Esophagus squamous epithelium (tissue), 5 donors: ENCODE measurements around the gene GABRB2. TPM values are rescaled to one million over a fixed set of nuclear protein-coding genes. Genes with fewer than 3 reads are reported as not detected.

Experiments
- DNase-seq: peaks from one replicate; lab custom pipeline; 2025; lab: John Stamatoyannopoulos, UW
- H3K27ac ChIP-seq, 4 donors: fragments of 200-600 bp; sonication (generic); one replicate each; pipeline ENCODE4 v1.5.1; 2016 to 2019; ENCODE audit warnings: mild to moderate bottlenecking in 1 of 4
- H3K27me3 ChIP-seq, 4 donors: fragments of 200-600 bp; sonication (generic); 1 replicate in 3 of 4; 2 replicates in 1 of 4; pipeline versions ENCODE4 v1.5.1 to v1.6.0; 2017 to 2021; ENCODE audit warnings: antibody characterized with exemption in 1 of 4
- H3K36me3 ChIP-seq, 3 donors: fragments of 200-600 bp; sonication (generic); one replicate each; pipeline ENCODE4 v1.5.1; 2016 to 2019
- H3K4me1 ChIP-seq, 3 donors: fragments of 200-600 bp; sonication (generic); one replicate each; pipeline ENCODE4 v1.5.1; 2017 to 2019
- H3K4me3 ChIP-seq, 4 donors: fragments of 200-600 bp; sonication (generic); 1 replicate in 3 of 4; 2 replicates in 1 of 4; pipeline ENCODE4 v1.5.1; 2016 to 2019; ENCODE audit warnings: mild to moderate bottlenecking in 2 of 4, moderate library complexity in 1 of 4
- H3K9me3 ChIP-seq, 3 donors: fragments of 200-600 bp; sonication (generic); one replicate each; pipeline ENCODE4 v1.5.1; 2016 to 2019
- CTCF ChIP-seq, 6 experiments: fragments of 450-650 bp in 4 of 6; fragments of 200-600 bp in 2 of 6; sonication (generic) in 2 of 6; IDR thresholded peaks; one replicate each; pipeline ENCODE4 v1.5.1; 2016 to 2019; ENCODE audit warnings: antibody characterized with exemption in 6 of 6, mild to moderate bottlenecking in 4 of 6, moderate library complexity in 4 of 6
- POLR2A ChIP-seq, 4 donors: fragments of 450-650 bp; IDR thresholded peaks; one replicate each; pipeline ENCODE4 v1.6.1; 2017; ENCODE audit warnings: antibody characterized with exemption in 4 of 4, mild to moderate bottlenecking in 4 of 4, moderate library complexity in 3 of 4
- WGBS, 2 donors: methylation state at CpG; one replicate each; pipeline ENCODE4 v1.1.5; 2018; 5-methylcytosine and 5-hydroxymethylcytosine counted together
- intact Hi-C: fragments of 100-400 bp; cut with DNase I; formaldehyde crosslinking; loops from one replicate; pipeline ENCODE4 v1.15.0; 2022
- total RNA-seq, 4 donors: library from RNA; depleted of rRNA; stranded (reverse); fragments of >200 nt; gene quantifications; one replicate each; pipeline ENCODE4 v1.1.0, GENCODE V29; 2016
- donor health status: DM: yes; HTN: yes; CAD: no.

Gene GABRB2
- total RNA-seq, 4 donors from 2014 or later, result 0.19 to 0.47 TPM; not detected in 2

- 31 to 38% methylated on average over 2 of the region's 2 CpGs for WGBS, 2 donors
- Histone ChIP-seq H3K27ac (no peak overlapping the region), H3K27me3 (no peaks in the 10 kb centered on the region), H3K36me3 (no peaks in the 10 kb centered on the region), H3K4me1 (no peaks in the 10 kb centered on the region), H3K9me3 (no peaks in the 10 kb centered on the region), H3K4me3 (no peak overlapping the region)
- DNase-seq, result no peak
- TF ChIP-seq POLR2A (IDR thresholded peaks at IDR 0.05), result no peak
- no peak for TF ChIP-seq CTCF (IDR thresholded peaks at IDR 0.05)
- intact Hi-C loops, result no loop called here
These were observed 15.9 kb upstream of the GABRB2 start for GRCh38 chr5:161562446-161562845.

- no peak overlapping the region for H3K27ac ChIP-seq
- H3K4me1 ChIP-seq, result peaks cover 11 to 37% (median 12%) of the 10 kb centered on the region in 3 donors
- TF ChIP-seq CTCF (IDR thresholded peaks at IDR 0.05) (no peak), POLR2A (IDR thresholded peaks at IDR 0.05) (no peak)
- H3K9me3 ChIP-seq, result no peaks in the 10 kb centered on the region
- DNase-seq, result no peak
- intact Hi-C loops, result no loop called here
- no peaks in the 10 kb centered on the region for H3K36me3 ChIP-seq
- peak overlapping the region in 1 of 4 donors; percentile 61 for H3K4me3 ChIP-seq
- 1 to 26% methylated on average over 10 of the region's 15 CpGs for WGBS, 2 donors
- peaks cover 0 to 65% (median 8%) of the 10 kb centered on the region in 4 donors for H3K27me3 ChIP-seq
These were observed 2.6 kb upstream of the GABRB2 start for GRCh38 chr5:161549106-161549505.

GRCh38 chr5:161548487-161549094 lies 2.1 kb upstream of the GABRB2 start:
- no peak for DNase-seq
- Histone ChIP-seq H3K4me1 (peaks cover 11 to 37% (median 12%) of the 10 kb centered on the region in 3 donors), H3K9me3 (no peaks in the 10 kb centered on the region), H3K27me3 (peaks cover 0 to 68% (median 8%) of the 10 kb centered on the region in 4 donors), H3K27ac (no peak overlapping the region), H3K4me3 (peak overlapping the region in 2 of 4 donors; percentile 44 to 61), H3K36me3 (no peaks in the 10 kb centered on the region)
- intact Hi-C loops, result no loop called here
- WGBS, 2 donors, result 4 to 9% methylated on average over 5 to 9 of the region's 32 CpGs
- TF ChIP-seq POLR2A (IDR thresholded peaks at IDR 0.05), result no peak
- TF ChIP-seq CTCF (IDR thresholded peaks at IDR 0.05), result no peak

- Histone ChIP-seq H3K27me3 (peaks cover 0 to 75% (median 8%) of the 10 kb centered on the region in 4 donors), H3K4me3 (peak overlapping the region; percentile 15 to 61 (median 40)), H3K36me3 (no peaks in the 10 kb centered on the region), H3K27ac (no peak overlapping the region), H3K9me3 (no peaks in the 10 kb centered on the region), H3K4me1 (peaks cover 11 to 37% (median 12%) of the 10 kb centered on the region in 3 donors)
- 5 to 7% methylated on average over 6 to 11 of the region's 64 CpGs for WGBS, 2 donors
- intact Hi-C loops, result no loop called here
- TF ChIP-seq POLR2A (IDR thresholded peaks at IDR 0.05), result no peak
- TF ChIP-seq CTCF (IDR thresholded peaks at IDR 0.05), result no peak
- no peak for DNase-seq
These were observed 1.4 kb upstream of the GABRB2 start for GRCh38 chr5:161547738-161548486.

- peaks cover 0 to 80% (median 8%) of the 10 kb centered on the region in 4 donors for H3K27me3 ChIP-seq
- H3K9me3 ChIP-seq, result no peaks in the 10 kb centered on the region
- DNase-seq, result no peak
- H3K27ac ChIP-seq, result no peak overlapping the region
- H3K36me3 ChIP-seq, result no peaks in the 10 kb centered on the region
- TF ChIP-seq CTCF (IDR thresholded peaks at IDR 0.05) (no peak), POLR2A (IDR thresholded peaks at IDR 0.05) (no peak)
- peak overlapping the region; percentile 15 to 61 (median 40) for H3K4me3 ChIP-seq
- WGBS, 2 donors, result 1% methylated on average over 11 to 15 of the region's 17 CpGs
- intact Hi-C loops, result no loop called here
- H3K4me1 ChIP-seq, result peaks cover 11 to 37% (median 12%) of the 10 kb centered on the region in 3 donors
These were observed 847 bp upstream of the GABRB2 start for GRCh38 chr5:161547406-161547737.
